GM12891 (cell line): ENCODE measurements around the gene RBMS3. TPM values are rescaled to one million over a fixed set of nuclear protein-coding genes. Genes with fewer than 3 reads are reported as not detected.
A peak's percentile ranks its signal among the peaks of the same experiment; 100 is the strongest.
"Not testable (repeated sequence)": the region's sequence is repeated elsewhere in the genome, so short reads cannot be mapped to it uniquely, and the experiment has no call there.

ENCODE experiments used
- DNase-seq: peaks from one replicate; pipeline ENCODE4 v3.0.0; 2011; ENCODE audit warnings: low spot score; ENCODE audit not compliant: insufficient read length
- FAIRE-seq: peaks from 2 replicates; lab custom pipeline; 2011; peaks lifted over from hg19 to GRCh38; lab: Jason Lieb, UNC
- PAX5 ChIP-seq: IDR thresholded peaks from 2 replicates; pipeline ENCODE4 v1.6.1; 2011; ENCODE audit warnings: low read length, moderate library complexity, mild to moderate bottlenecking; ENCODE audit not compliant: insufficient read depth, severe bottlenecking
- POLR2A ChIP-seq: IDR thresholded peaks from 2 replicates; pipeline ENCODE4 v1.6.1; 2011; ENCODE audit warnings: low read depth, low read length, control low read depth
- POLR2AphosphoS5 ChIP-seq: IDR thresholded peaks from 2 replicates; pipeline ENCODE4 v1.6.1; 2011; ENCODE audit warnings: low read depth, low read length, control low read depth
- POU2F2 ChIP-seq: IDR thresholded peaks from 2 replicates; pipeline ENCODE4 v1.6.1; 2011; ENCODE audit warnings: low read depth, mild to moderate bottlenecking, control low read depth, low read length, moderate library complexity
- SPI1 ChIP-seq: IDR thresholded peaks from 2 replicates; pipeline ENCODE4 v1.6.1; 2011; ENCODE audit warnings: low read depth, low read length, control low read depth
- TAF1 ChIP-seq: IDR thresholded peaks from 2 replicates; pipeline ENCODE4 v1.6.1; 2011; ENCODE audit warnings: low read depth, low read length, control low read depth
- polyA plus RNA-seq: library from polyadenylated mRNA; unstranded; fragments of >200 nt; gene quantifications from one replicate; pipeline ENCODE4 v1.2.1, GENCODE V29; 2012; ENCODE audit warnings: low read depth, missing spikeins, inconsistent platforms; ENCODE audit not compliant: missing spikeins

RBMS3 gene
- 0.58 TPM for polyA plus RNA-seq

DNA sequence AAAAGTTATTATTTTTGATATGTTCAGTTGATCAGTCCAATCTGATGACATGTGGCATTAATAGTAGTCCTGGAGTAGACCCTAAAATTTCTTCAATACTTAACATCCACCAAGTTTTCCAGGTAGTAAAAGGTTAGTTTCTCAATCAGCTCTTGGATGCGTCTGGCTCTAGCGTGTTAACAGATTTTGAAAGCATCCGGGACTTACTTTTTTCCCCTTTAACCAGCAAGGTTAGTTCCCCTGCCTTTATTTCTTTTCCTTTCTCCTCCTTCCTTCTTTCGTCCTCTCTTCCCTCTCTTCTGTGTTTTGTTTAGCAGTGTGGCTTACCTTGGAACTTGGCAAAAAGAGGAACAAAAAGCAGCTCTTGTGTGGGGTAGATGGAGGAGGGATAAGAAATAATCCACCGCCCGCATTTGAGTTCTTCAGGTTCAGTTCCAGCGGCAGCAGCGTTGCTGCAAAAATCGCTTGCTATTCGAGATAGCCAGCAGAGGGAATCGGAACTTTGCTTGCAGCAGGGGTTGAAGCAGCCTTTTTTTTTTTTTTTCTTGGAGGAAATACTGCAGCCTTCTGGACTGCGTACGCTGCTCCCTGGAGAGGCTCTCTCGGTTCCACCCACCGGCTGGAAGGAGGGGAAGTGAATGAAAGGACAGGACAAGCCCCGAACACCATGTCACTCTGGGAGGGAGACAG is at the start of gene RBMS3:
TSS of gene RBMS3 (plus strand) at position 668 of the 690 bp plus-strand sequence.
- FAIRE-seq = peak; percentile 87
- no peak for DNase-seq

DNA sequence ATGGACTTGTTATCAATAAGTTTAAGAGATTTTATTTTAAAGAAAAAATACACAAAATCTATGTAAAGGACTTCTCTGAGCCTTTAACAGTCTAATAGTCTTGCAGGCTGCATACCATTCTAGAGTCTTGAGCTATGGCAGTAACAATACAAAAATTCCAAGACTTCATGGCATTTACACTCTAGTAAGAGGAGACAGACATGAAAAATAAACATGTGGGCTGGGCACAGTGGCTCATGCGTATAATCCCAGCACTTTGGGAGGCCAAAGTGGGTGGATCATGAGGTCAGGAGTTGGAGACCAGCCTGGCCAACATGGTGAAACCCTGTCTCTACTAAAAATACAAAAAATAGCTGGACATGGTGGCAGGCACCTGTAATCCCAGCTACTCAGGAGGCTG is 47.7 kb upstream of the RBMS3 start:
- DNase-seq = not testable (repeated sequence)

More for the DNA sequence above, at the start of gene RBMS3:
- TF ChIP-seq PAX5 (no peak), POLR2A (no peak)

DNA sequence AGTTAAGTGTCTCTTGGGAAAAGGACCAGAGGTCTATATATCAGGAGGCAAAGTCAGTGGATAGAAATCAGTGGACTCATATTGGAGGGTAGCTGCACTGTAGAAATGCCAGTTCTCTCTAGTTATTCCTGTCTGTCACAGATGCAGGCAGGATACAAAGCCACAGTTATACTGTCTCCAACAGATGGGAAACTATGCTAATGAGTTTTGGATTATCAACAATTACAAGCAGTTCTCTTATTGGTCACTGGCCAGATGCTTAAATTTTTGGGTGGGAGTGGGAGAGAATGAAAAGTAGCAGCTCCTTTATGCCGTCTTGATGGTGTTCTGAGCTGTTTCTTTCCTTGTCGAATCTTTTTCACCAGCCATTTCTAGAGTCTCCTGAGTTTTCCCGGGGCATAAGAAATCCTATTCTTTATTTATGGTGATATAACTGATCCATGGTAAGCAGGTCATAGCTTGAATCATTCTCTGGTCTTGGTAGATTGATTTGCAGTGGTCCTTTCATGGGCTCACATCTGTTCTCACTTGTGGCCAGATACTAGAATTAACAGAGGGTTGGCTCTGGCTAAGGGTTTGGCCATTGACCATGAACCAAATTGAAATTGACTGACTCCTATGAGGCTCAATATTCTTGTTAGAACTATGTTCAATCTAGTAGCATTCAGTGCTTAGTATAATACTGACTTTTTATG is 44.6 kb upstream of the RBMS3 start:
- no peak for DNase-seq
- FAIRE-seq = no peak
- TF ChIP-seq PAX5 (no peak), SPI1 (no peak), POLR2A (no peak), POU2F2 (no peak), POLR2AphosphoS5 (no peak), TAF1 (no peak)

More for the DNA sequence above, 47.7 kb upstream of the RBMS3 start:
- not testable (repeated sequence) for FAIRE-seq

DNA sequence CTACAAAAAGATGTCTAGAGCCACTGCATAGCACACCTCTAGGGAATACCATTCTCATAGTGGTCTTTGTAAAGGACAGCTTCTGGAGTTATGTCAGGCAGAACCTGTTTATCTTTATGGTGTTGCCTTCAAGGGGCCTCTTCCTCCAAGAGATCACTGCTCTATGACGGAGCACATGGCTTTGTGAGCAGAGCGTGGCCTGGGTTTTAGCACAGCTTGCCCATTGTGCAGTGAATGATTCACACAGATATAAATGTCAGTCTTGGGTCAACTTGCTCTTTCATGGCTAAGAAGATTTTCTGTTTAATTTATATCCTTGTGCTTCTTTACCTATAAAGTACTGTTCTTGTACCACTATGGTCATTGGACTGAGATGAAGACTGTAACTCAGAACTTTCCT is 41.5 kb upstream of the RBMS3 start:
- no peak for FAIRE-seq
- DNase-seq = no peak
- TF ChIP-seq POLR2A (no peak), POU2F2 (no peak), PAX5 (no peak), POLR2AphosphoS5 (no peak), TAF1 (no peak)

DNA sequence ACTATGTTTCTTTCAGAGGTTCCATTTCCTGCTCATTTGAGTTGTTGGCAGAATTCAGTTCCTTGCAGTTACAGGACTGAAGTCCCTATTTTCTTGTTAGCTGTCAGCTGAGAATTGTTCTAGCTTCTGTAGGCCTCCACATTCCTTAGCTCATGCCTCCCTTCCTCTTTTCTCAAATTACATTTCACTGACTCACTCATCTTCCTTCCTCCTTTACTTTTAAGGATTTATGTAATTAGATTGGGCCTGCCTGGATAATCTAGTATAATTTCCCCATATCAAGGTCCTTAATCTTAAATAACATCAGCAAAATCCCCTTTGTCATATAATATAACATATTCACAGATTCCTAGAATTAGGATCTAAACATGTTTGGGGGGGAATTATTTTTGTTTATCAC is 40.6 kb upstream of the RBMS3 start:
- TF ChIP-seq TAF1 (no peak), PAX5 (no peak), SPI1 (no peak), POLR2AphosphoS5 (no peak), POLR2A (no peak), POU2F2 (no peak)
- FAIRE-seq (no peak), DNase-seq (no peak)

DNA sequence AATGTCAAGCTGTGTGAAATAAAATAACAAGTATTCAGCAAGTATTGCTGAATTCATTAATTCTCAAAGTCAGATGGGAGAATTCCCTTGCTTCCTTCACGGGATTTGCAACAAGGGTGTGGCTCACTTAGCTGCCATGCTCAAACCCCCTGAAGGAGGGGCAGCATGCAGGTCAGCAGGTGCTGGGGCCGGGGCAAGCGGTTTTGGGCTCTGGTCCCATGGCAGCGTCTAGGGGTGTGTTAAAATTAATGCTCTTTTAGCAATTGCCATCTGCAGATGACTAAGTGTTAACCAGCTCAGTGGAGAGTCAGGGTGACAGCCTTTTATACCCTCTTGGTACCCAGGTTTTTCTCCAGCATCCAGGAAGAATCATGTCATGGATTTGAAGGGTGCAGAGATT is 40.0 kb upstream of the RBMS3 start:
- DNase-seq = no peak
- FAIRE-seq = no peak
- TF ChIP-seq SPI1 (no peak), PAX5 (no peak)

DNA sequence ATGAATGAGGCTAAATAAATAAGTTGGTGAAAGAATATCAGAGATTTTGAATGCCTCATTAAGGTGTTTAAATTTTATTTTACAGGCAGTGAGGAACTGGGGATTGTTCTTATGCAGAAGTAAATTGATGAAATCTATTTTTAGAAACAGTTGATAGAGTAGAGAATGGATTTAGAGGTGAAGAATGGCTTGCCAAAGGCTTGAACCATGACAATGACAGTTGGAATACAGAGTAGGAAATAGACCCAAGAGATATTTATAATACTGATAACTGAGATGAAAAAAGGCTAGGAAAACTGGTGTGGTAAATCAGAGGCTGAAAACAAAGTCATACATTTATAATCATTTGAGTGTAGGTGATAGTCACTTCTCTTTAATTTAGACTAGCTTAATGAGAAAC is 39.0 kb upstream of the RBMS3 start:
- no peak for DNase-seq
- no peak for FAIRE-seq
- TF ChIP-seq PAX5 = no peak
- TF ChIP-seq TAF1 = no peak
- no peak for TF ChIP-seq SPI1
- no peak for TF ChIP-seq POLR2A
- TF ChIP-seq POU2F2 = no peak
- no peak for TF ChIP-seq POLR2AphosphoS5

DNA sequence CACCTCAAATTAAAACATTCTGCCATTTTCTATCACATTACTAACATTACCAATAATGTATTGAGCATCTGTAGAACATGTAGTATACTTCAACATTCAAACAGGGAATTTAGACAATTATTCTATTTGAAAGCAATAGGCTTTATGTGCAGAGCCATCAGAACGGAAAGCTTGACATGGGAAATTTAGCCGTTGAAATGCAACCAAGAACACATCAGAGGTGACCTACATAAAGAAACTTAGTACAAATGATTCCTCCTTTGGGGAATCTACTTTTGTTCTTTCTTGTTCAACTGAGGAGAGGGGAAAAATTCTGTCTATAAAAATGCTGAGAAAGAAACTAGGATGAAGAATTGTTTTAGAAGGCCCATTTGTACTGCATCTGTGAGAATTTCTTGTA is 38.6 kb upstream of the RBMS3 start:
- DNase-seq (no peak), FAIRE-seq (no peak)
- TF ChIP-seq PAX5 = no peak
- TF ChIP-seq POLR2A = no peak
- TF ChIP-seq POLR2AphosphoS5 = no peak
- no peak for TF ChIP-seq TAF1
- no peak for TF ChIP-seq SPI1
- TF ChIP-seq POU2F2 = no peak

DNA sequence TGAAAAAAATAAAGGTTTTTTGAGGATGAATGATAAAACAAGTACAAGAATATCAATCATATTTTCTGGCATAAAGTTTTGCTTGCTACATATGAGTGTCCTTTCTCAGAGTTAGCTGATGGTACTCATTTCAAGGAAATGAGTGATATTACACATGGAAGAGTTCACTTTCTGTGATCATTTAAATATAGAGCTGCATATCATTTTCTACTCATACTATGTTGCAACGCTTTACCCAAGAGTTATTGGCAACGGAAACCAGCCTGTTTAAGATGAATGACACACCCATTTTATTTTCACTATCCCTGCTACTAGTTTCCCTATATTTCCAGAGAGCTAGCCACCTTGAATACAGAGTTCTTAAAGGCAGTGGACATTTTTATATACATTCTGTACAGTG is 35.4 kb upstream of the RBMS3 start:
- DNase-seq (no peak), FAIRE-seq (no peak)
- TF ChIP-seq POLR2AphosphoS5 = no peak
- TF ChIP-seq SPI1 = no peak
- no peak for TF ChIP-seq POU2F2
- TF ChIP-seq POLR2A = no peak
- TF ChIP-seq TAF1 = no peak
- TF ChIP-seq PAX5 = no peak

DNA sequence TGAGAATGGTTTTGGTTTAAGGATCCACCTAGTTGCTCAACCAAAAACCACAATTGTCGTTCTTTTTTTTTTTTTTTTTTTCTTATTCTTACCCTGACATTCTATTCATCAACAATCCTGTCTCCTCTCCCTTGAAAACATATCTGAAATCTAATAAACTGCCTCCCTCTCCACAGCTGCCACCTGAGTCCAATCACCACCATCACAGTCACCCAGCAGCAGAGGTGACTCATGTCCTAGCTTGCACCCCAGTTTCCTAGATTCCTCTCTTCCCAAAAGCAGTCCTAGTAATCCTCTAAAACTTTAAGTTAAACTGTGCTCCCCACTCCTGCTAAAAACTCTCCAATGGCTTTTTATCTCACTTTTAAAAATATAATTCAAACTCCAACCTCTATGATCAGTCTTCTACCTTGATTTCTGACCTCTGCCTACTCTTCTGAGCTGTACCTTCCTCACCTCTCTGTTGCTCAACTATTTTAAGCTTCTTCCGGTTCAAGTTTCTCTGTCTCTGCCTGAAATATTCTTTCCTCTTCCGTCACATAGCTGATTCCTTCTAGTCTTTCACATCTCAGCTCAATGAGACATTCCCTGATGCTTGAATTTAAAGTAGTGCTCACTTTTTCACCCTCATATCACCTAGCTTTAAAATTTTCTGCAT is 33.7 kb upstream of the RBMS3 start:
- DNase-seq (no peak), FAIRE-seq (no peak)
- TF ChIP-seq PAX5 (no peak), POLR2AphosphoS5 (no peak), POU2F2 (no peak), POLR2A (no peak), SPI1 (no peak), TAF1 (no peak)
